ENCODE data around the gene BPI.
"Not testable (repeated sequence)": the region's sequence is repeated elsewhere in the genome, so short reads cannot be mapped to it uniquely, and the experiment has no call there.

The BPI gene

GRCh38 chr20:38306379-38306778 lies 2.4 kb downstream of the BPI start:
- no peak for DNase-seq

GRCh38 chr20:38307371-38308046 lies 3.6 kb downstream of the BPI start:
- DNase-seq, result no peak

- no peak for DNase-seq
These were observed 4.1 kb downstream of the BPI start for GRCh38 chr20:38308047-38308438.

GRCh38 chr20:38308447-38308846 lies 4.5 kb downstream of the BPI start:
- DNase-seq, result no peak

GRCh38 chr20:38311091-38311490 lies 7.1 kb downstream of the BPI start:
- DNase-seq, result no peak

- DNase-seq, result no peak
These were observed 7.5 kb downstream of the BPI start for GRCh38 chr20:38311491-38311890.

- DNase-seq, result no peak
These were observed 9.7 kb downstream of the BPI start for GRCh38 chr20:38313676-38314075.

GRCh38 chr20:38314350-38314749 lies 10.4 kb downstream of the BPI start:
- not testable (repeated sequence) for DNase-seq

- DNase-seq, result no peak
These were observed 11.5 kb downstream of the BPI start for GRCh38 chr20:38315290-38315966.

GRCh38 chr20:38316341-38316740 lies 12.4 kb downstream of the BPI start:
- no peak for DNase-seq

GRCh38 chr20:38317422-38317821 lies 13.5 kb downstream of the BPI start:
- DNase-seq, result no peak

- no peak for DNase-seq
These were observed 16.3 kb downstream of the BPI start for GRCh38 chr20:38320221-38320620.

GRCh38 chr20:38321959-38322598 lies 18.1 kb downstream of the BPI start:
- no peak for DNase-seq

- no peak for DNase-seq
These were observed 20.2 kb downstream of the BPI start for GRCh38 chr20:38324159-38324558.

GRCh38 chr20:38325167-38325566 lies 21.2 kb downstream of the BPI start:
- no peak for DNase-seq

GRCh38 chr20:38325905-38326304 lies 21.9 kb downstream of the BPI start:
- DNase-seq, result no peak

- no peak for DNase-seq
These were observed 22.4 kb downstream of the BPI start for GRCh38 chr20:38326309-38326708.

- DNase-seq, result no peak
These were observed 26.7 kb downstream of the BPI start for GRCh38 chr20:38330638-38331037.

GRCh38 chr20:38331245-38331644 lies 27.3 kb downstream of the BPI start:
- DNase-seq, result no peak

GRCh38 chr20:38331814-38332213 lies 27.9 kb downstream of the BPI start:
- DNase-seq, result no peak

GRCh38 chr20:38334016-38334415 lies 30.1 kb downstream of the BPI start:
- no peak for DNase-seq

GRCh38 chr20:38336726-38337125 lies 32.8 kb downstream of the BPI start:
- no peak for DNase-seq

- no peak for DNase-seq
These were observed 33.7 kb downstream of the BPI start for GRCh38 chr20:38337561-38338140.

Data from bone marrow (tissue), 2 donors.